Neuronal stem cell (in vitro differentiated cells): ENCODE data around the gene MSLN.
A peak's percentile ranks its signal among the peaks of the same experiment; 100 is the strongest.

Source experiments
- DNase-seq: peaks from one replicate; pipeline ENCODE4 v3.0.0-alpha.2; 2013; ENCODE audit warnings: low spot score
- H2AFZ ChIP-seq: one replicate; pipeline ENCODE4 v1.6.1; 2013; ENCODE audit warnings: mild to moderate bottlenecking, low read length, inconsistent platforms
- H2AK5ac ChIP-seq: 2 replicates; pipeline ENCODE4 v1.6.1; 2013; ENCODE audit warnings: low read depth, mild to moderate bottlenecking, inconsistent platforms, low read length, moderate library complexity, mixed read lengths
- H2BK120ac ChIP-seq: 2 replicates; pipeline ENCODE4 v1.6.1; 2013; ENCODE audit warnings: low read depth, mild to moderate bottlenecking, inconsistent platforms, low read length, moderate library complexity, mixed read lengths
- H2BK12ac ChIP-seq: one replicate; pipeline ENCODE4 v1.6.1; 2013; ENCODE audit warnings: low read length, inconsistent platforms
- H2BK15ac ChIP-seq: 2 replicates; pipeline ENCODE4 v1.6.1; 2013; ENCODE audit warnings: mild to moderate bottlenecking, low read length, inconsistent platforms, mixed read lengths
- H2BK5ac ChIP-seq: one replicate; pipeline ENCODE4 v1.6.1; 2013; ENCODE audit warnings: inconsistent platforms, mild to moderate bottlenecking, low read length, moderate library complexity
- H3K14ac ChIP-seq: one replicate; pipeline ENCODE4 v1.6.1; 2013; ENCODE audit warnings: low read length, inconsistent platforms
- H3K18ac ChIP-seq: 2 replicates; pipeline ENCODE4 v1.6.1; 2013; ENCODE audit warnings: low read length, inconsistent platforms
- H3K23ac ChIP-seq: 2 replicates; pipeline ENCODE4 v1.6.1; 2013; ENCODE audit warnings: low read depth, mild to moderate bottlenecking, mixed read lengths, low read length, inconsistent platforms; ENCODE audit not compliant: poor library complexity
- H3K27ac ChIP-seq: replicated peaks from 3 replicates; pipeline ENCODE4 v1.5.1; 2013; ENCODE audit warnings: low read length, inconsistent platforms
- H3K27me3 ChIP-seq, 3 experiments: 2 replicates each; pipeline ENCODE4 v1.6.1; 2013; ENCODE audit warnings: low read length in 3 of 3, mild to moderate bottlenecking in 2 of 3, inconsistent platforms in 1 of 3, low read depth in 1 of 3, mixed read lengths in 1 of 3, moderate library complexity in 1 of 3; ENCODE audit not compliant: control insufficient read depth in 3 of 3, insufficient read depth in 3 of 3
- H3K36me3 ChIP-seq, 2 donors: replicated peaks in 1 of 2; 2 replicates each; pipeline ENCODE4 v1.6.1; 2013; ENCODE audit warnings: low read length in 2 of 2; ENCODE audit not compliant: control insufficient read depth in 2 of 2, insufficient read depth in 2 of 2
- H3K4ac ChIP-seq: 2 replicates; pipeline ENCODE4 v1.6.1; 2013; ENCODE audit warnings: inconsistent platforms, mild to moderate bottlenecking, low read length, moderate library complexity
- H3K4me1 ChIP-seq, 2 donors: 1 replicate in 1 of 2; 2 replicates in 1 of 2; pipeline ENCODE4 v1.6.1; 2013; ENCODE audit warnings: low read length in 2 of 2, low read depth in 1 of 2; ENCODE audit not compliant: control insufficient read depth in 2 of 2, insufficient read depth in 1 of 2
- H3K4me2 ChIP-seq: one replicate; pipeline ENCODE4 v1.6.1; 2013; ENCODE audit warnings: mild to moderate bottlenecking, low read length, inconsistent platforms; ENCODE audit not compliant: insufficient read depth, poor library complexity, severe bottlenecking
- H3K4me3 ChIP-seq, 2 donors: 2 replicates each; pipeline ENCODE4 v1.5.1; 2013; ENCODE audit warnings: low read length in 2 of 2, mild to moderate bottlenecking in 2 of 2, inconsistent platforms in 1 of 2, moderate library complexity in 1 of 2
- H3K79me1 ChIP-seq: one replicate; pipeline ENCODE4 v1.6.1; 2013; ENCODE audit warnings: low read depth, mild to moderate bottlenecking, inconsistent platforms, low read length, moderate library complexity
- H3K9ac ChIP-seq: one replicate; pipeline ENCODE4 v1.6.1; 2013; ENCODE audit warnings: mild to moderate bottlenecking, low read depth, low read length, inconsistent platforms; ENCODE audit not compliant: poor library complexity
- H3K9me3 ChIP-seq, 2 donors: replicated peaks in 1 of 2; 2 replicates each; pipeline versions ENCODE3 to v1.6.1; 2013; ENCODE audit warnings: low read length in 2 of 2, mild to moderate bottlenecking in 2 of 2, inconsistent platforms in 1 of 2, low read depth in 1 of 2, mixed read lengths in 1 of 2, moderate library complexity in 1 of 2; ENCODE audit not compliant: control insufficient read depth in 2 of 2, insufficient read depth in 1 of 2
- H4K8ac ChIP-seq: one replicate; pipeline ENCODE4 v1.6.1; 2013; ENCODE audit warnings: low read depth, mild to moderate bottlenecking, inconsistent platforms, low read length, moderate library complexity
- H4K91ac ChIP-seq: one replicate; pipeline ENCODE4 v1.6.1; 2013; ENCODE audit warnings: low read length, low read depth, mild to moderate bottlenecking, inconsistent platforms; ENCODE audit not compliant: poor library complexity
- WGBS, 2 donors: extraction: QIAGEN DNeasy Blood & Tissue Kit; methylation state at CpG; one replicate each; pipeline ENCODE4 v1.1.7; 2013; ENCODE audit warnings: missing lambda C conversion rate in 2 of 2, mixed read lengths in 1 of 2; ENCODE audit not compliant: insufficient read length in 2 of 2, insufficient replicate concordance in 1 of 2; ENCODE audit errors: extremely low coverage in 2 of 2; 5-methylcytosine and 5-hydroxymethylcytosine counted together

MSLN gene

GRCh38 chr16:789191-789850 is 28.8 kb downstream of the MSLN start:
- Histone ChIP-seq H3K4me1 (peaks cover 8 to 9% of the 10 kb centered on the region in 2 donors), H2AK5ac (peak overlapping the region; percentile 94), H4K8ac (no peak overlapping the region), H3K27ac (no peak overlapping the region), H2BK12ac (no peak overlapping the region), H3K4ac (no peak overlapping the region), H3K9ac (peak overlapping the region; percentile 96), H3K9me3 (no peaks in the 10 kb centered on the region), H3K79me1 (peaks cover 56% of the 10 kb centered on the region), H2BK120ac (no peak overlapping the region), H3K23ac (peak overlapping the region; percentile 89), H2BK15ac (no peak overlapping the region), H4K91ac (no peak overlapping the region), H3K36me3 (peaks cover 47 to 65% of the 10 kb centered on the region in 2 donors), H3K27me3 (no peaks in the 10 kb centered on the region), H3K18ac (no peak overlapping the region), H2BK5ac (no peak overlapping the region), H2AFZ (no peak overlapping the region), H3K4me2 (peak overlapping the region; percentile 86), H3K4me3 (peak overlapping the region; percentile 64 to 99), H3K14ac (no peak overlapping the region)
- DNase-seq = no peak
- WGBS, 2 donors = no CpG with 5 or more reads among the region's 33 CpGs

GRCh38 chr16:790086-790485 is 29.6 kb downstream of the MSLN start:
- H3K23ac ChIP-seq = no peak overlapping the region
- peaks cover 51% of the 10 kb centered on the region for H3K79me1 ChIP-seq
- H2BK120ac ChIP-seq = no peak overlapping the region
- peaks cover 8 to 9% of the 10 kb centered on the region in 2 donors for H3K4me1 ChIP-seq
- H3K36me3 ChIP-seq = peaks cover 44 to 69% of the 10 kb centered on the region in 2 donors
- H2AFZ ChIP-seq = no peak overlapping the region
- no peak overlapping the region for H3K27ac ChIP-seq
- H3K27me3 ChIP-seq = no peaks in the 10 kb centered on the region
- no peak overlapping the region for H4K91ac ChIP-seq
- H2AK5ac ChIP-seq = no peak overlapping the region
- no peak overlapping the region for H2BK12ac ChIP-seq
- WGBS, 2 donors = no CpG with 5 or more reads among the region's 17 CpGs
- no peak overlapping the region for H2BK5ac ChIP-seq
- no peak overlapping the region for H3K18ac ChIP-seq
- H4K8ac ChIP-seq = no peak overlapping the region
- no peak overlapping the region for H3K4ac ChIP-seq
- DNase-seq = no peak
- peak overlapping the region in 1 of 2 donors; percentile 64 for H3K4me3 ChIP-seq
- no peak overlapping the region for H3K4me2 ChIP-seq
- no peak overlapping the region for H3K14ac ChIP-seq
- H3K9ac ChIP-seq = no peak overlapping the region
- H2BK15ac ChIP-seq = no peak overlapping the region
- H3K9me3 ChIP-seq = no peaks in the 10 kb centered on the region

- Histone ChIP-seq H3K4me3 (no peak overlapping the region), H2BK12ac (no peak overlapping the region), H3K27ac (no peak overlapping the region), H2BK120ac (no peak overlapping the region), H3K14ac (no peak overlapping the region), H3K23ac (peak overlapping the region; percentile 43), H3K9me3 (no peaks in the 10 kb centered on the region), H2AK5ac (no peak overlapping the region), H2BK5ac (no peak overlapping the region), H3K4ac (no peak overlapping the region), H3K9ac (no peak overlapping the region), H3K18ac (no peak overlapping the region), H4K91ac (no peak overlapping the region), H2AFZ (no peak overlapping the region), H3K4me1 (peaks cover 8 to 9% of the 10 kb centered on the region in 2 donors), H3K4me2 (no peak overlapping the region), H3K79me1 (peaks cover 44% of the 10 kb centered on the region), H4K8ac (no peak overlapping the region), H3K27me3 (no peaks in the 10 kb centered on the region), H2BK15ac (no peak overlapping the region), H3K36me3 (peaks cover 47 to 67% of the 10 kb centered on the region in 2 donors)
- no CpG with 5 or more reads among the region's 23 CpGs for WGBS, 2 donors
- DNase-seq = no peak
These were observed 30.6 kb downstream of the MSLN start for GRCh38 chr16:791131-791530.

- Histone ChIP-seq H3K4me3 (no peak overlapping the region), H3K36me3 (peaks cover 49 to 72% of the 10 kb centered on the region in 2 donors), H2BK15ac (no peak overlapping the region), H4K91ac (no peak overlapping the region), H3K23ac (no peak overlapping the region), H2BK12ac (no peak overlapping the region), H3K14ac (no peak overlapping the region), H2AFZ (no peak overlapping the region), H3K79me1 (peaks cover 37% of the 10 kb centered on the region), H4K8ac (no peak overlapping the region), H2AK5ac (no peak overlapping the region), H3K4me1 (peaks cover 8 to 9% of the 10 kb centered on the region in 2 donors), H3K9me3 (no peaks in the 10 kb centered on the region), H2BK120ac (no peak overlapping the region), H3K27ac (no peak overlapping the region), H3K18ac (no peak overlapping the region), H3K4me2 (no peak overlapping the region), H3K9ac (no peak overlapping the region), H2BK5ac (no peak overlapping the region), H3K4ac (no peak overlapping the region), H3K27me3 (no peaks in the 10 kb centered on the region)
- no CpG with 5 or more reads among the region's 46 CpGs for WGBS, 2 donors
- DNase-seq = no peak
These were observed 31.9 kb downstream of the MSLN start for GRCh38 chr16:792221-792995.
